H4 (cell line): ENCODE data around the gene TSPAN11. TPM values are rescaled to one million over a fixed set of nuclear protein-coding genes. Genes with fewer than 3 reads are reported as not detected.

Source experiments
- total RNA-seq: library from RNA; depleted of rRNA; stranded (reverse); fragments of >200 nt; shearing (Covaris generic); gene quantifications from 2 replicates; pipeline ENCODE4 v1.2.3, GENCODE V29; 2014; rRNA removed

The TSPAN11 gene
- total RNA-seq, 1 experiment from 2014 or later: 0.70 TPM

Other genes starting within 250 kb of the TSPAN11 start
- 9.1 and 13.7 TPM in 2 replicates for gene IPO8, start 230.9 kb upstream of the TSPAN11 start, total RNA-seq
- 4.2 and 7.1 TPM in 2 replicates for gene CAPRIN2, start 171.8 kb upstream of the TSPAN11 start, total RNA-seq
- 19.0 and 28.7 TPM in 2 replicates for gene DDX11, start 147.1 kb downstream of the TSPAN11 start, total RNA-seq